ENCODE measurements around the gene FHOD3.
"Not testable (repeated sequence)": the region's sequence is repeated elsewhere in the genome, so short reads cannot be mapped to it uniquely, and the experiment has no call there.

The FHOD3 gene

GRCh38 chr18:36463516-36463915 is 166.0 kb downstream of the FHOD3 start:
- not testable (repeated sequence) for H3K27ac Mint-ChIP-seq, H3K4me1 Mint-ChIP-seq, DNase-seq, H3K4me3 Mint-ChIP-seq, ATAC-seq, H3K9me3 Mint-ChIP-seq
- peaks cover 19% of the 10 kb centered on the region for H3K27me3 Mint-ChIP-seq

GRCh38 chr18:36464126-36464651 is 166.7 kb downstream of the FHOD3 start:
- Mint-ChIP-seq H3K9me3 (no peaks in the 10 kb centered on the region), H3K4me1 (no peaks in the 10 kb centered on the region), H3K4me3 (no peak overlapping the region), H3K27ac (no peak overlapping the region), H3K27me3 (peaks cover 19% of the 10 kb centered on the region)
- ATAC-seq: no peak
- DNase-seq: no peak

GRCh38 chr18:36465276-36465675 is 167.8 kb downstream of the FHOD3 start:
- no peak overlapping the region for H3K27ac Mint-ChIP-seq
- ATAC-seq (no peak), DNase-seq (no peak)
- no peaks in the 10 kb centered on the region for H3K4me1 Mint-ChIP-seq
- H3K27me3 Mint-ChIP-seq: peaks cover 19% of the 10 kb centered on the region
- H3K4me3 Mint-ChIP-seq: no peak overlapping the region
- no peaks in the 10 kb centered on the region for H3K9me3 Mint-ChIP-seq

DNA sequence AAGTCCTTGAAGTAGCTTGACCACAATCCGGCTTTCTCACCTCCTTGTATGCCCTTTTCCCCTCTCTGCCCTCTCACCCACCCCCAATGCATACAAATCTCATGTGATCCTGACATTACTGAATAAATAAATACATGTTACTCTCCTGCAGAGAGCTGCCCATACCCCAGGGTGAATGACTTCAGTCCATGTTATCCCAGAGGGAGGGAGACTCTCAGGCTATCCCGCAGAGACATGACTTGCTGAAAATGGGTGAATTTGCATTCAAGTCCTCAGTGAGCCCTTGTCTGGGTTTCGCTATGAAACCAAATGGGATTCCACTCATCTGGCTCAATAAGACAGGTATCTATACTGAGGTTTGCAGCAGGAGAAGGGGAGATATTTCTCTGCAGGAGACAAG is 168.5 kb downstream of the FHOD3 start:
- no peaks in the 10 kb centered on the region for H3K4me1 Mint-ChIP-seq
- H3K27ac Mint-ChIP-seq: no peak overlapping the region
- H3K27me3 Mint-ChIP-seq: peaks cover 19% of the 10 kb centered on the region
- no peaks in the 10 kb centered on the region for H3K9me3 Mint-ChIP-seq
- no peak for ATAC-seq
- H3K4me3 Mint-ChIP-seq: no peak overlapping the region
- DNase-seq: no peak

GRCh38 chr18:36467614-36468013 is 170.1 kb downstream of the FHOD3 start:
- Mint-ChIP-seq H3K4me1 (no peaks in the 10 kb centered on the region), H3K27me3 (peaks cover 24% of the 10 kb centered on the region), H3K27ac (no peak overlapping the region), H3K9me3 (no peaks in the 10 kb centered on the region), H3K4me3 (no peak overlapping the region)
- ATAC-seq (peak; percentile 21), DNase-seq (no peak)

- no peaks in the 10 kb centered on the region for H3K9me3 Mint-ChIP-seq
- no peak for DNase-seq
- no peaks in the 10 kb centered on the region for H3K4me1 Mint-ChIP-seq
- H3K27me3 Mint-ChIP-seq: peaks cover 26% of the 10 kb centered on the region
- no peak overlapping the region for H3K4me3 Mint-ChIP-seq
- ATAC-seq: no peak
- H3K27ac Mint-ChIP-seq: no peak overlapping the region
Observed at GRCh38 chr18:36468161-36468560, 170.6 kb downstream of the FHOD3 start.

DNA sequence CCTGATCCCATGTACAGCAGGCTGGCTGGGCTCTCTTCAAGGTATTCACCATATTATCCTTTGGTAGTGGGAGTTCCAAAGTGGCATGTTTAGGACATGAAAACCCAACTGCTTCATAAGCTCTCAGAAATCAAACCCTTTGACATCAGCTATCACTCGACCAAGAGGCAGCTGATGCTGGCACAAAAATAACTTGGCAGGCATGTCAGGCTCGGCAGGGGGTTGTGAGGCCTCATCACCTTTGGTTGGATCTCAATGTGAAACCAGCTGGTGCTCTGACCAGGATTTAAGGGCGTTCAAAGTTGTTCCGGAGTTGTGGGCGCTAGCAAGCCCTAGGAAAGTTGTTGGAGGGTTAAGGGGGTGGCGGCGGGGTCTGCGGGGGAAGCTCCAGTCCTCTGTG is 171.9 kb downstream of the FHOD3 start:
- H3K27me3 Mint-ChIP-seq: peaks cover 36% of the 10 kb centered on the region
- no peak for DNase-seq
- no peak overlapping the region for H3K27ac Mint-ChIP-seq
- no peak overlapping the region for H3K4me3 Mint-ChIP-seq
- H3K4me1 Mint-ChIP-seq: no peaks in the 10 kb centered on the region
- no peaks in the 10 kb centered on the region for H3K9me3 Mint-ChIP-seq
- no peak for ATAC-seq

DNA sequence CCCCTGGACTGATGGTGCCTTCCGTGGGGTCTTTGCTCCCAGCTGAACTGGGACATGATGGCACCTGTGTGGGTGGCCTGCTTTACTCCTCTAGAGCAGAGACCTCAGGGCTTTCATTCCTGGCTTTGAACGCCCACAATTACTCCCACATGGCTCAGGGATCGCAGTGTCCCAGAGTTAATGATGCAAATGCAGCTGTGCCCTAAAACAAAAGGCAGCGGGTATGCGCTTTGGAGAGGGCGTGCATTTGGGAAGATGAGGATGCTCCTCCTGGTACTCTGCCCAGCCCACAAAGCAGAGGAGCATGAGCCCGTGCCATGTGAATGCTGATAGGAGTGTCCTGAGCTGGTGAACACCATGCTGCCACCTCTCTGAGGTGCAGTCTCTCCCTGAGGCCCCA is 173.4 kb downstream of the FHOD3 start:
- Mint-ChIP-seq H3K27me3 (peaks cover 34% of the 10 kb centered on the region), H3K27ac (no peak overlapping the region), H3K4me3 (no peak overlapping the region), H3K9me3 (no peaks in the 10 kb centered on the region), H3K4me1 (no peaks in the 10 kb centered on the region)
- ATAC-seq (no peak), DNase-seq (no peak)

DNA sequence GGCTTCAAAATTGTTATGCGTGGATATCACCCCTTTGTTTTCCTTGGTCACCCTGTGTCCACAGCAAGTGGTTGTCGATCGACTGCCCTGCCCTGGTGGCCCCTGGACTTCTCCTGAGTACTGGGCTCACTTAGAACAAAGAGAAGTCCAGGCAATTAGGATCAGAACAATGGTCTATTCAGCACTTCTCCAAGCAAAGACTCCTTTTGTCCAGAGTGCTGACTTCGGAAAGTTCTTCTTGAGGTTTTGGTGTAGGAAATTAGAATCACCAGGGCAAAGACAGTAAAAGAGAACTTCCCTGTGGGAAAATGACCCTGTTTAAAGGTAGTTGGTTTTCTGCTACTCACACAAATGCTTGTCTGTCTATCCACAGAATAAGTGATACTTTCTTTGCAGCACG is 173.9 kb downstream of the FHOD3 start:
- no peak overlapping the region for H3K27ac Mint-ChIP-seq
- H3K4me3 Mint-ChIP-seq: no peak overlapping the region
- peaks cover 34% of the 10 kb centered on the region for H3K27me3 Mint-ChIP-seq
- DNase-seq: no peak
- no peak for ATAC-seq
- no peaks in the 10 kb centered on the region for H3K9me3 Mint-ChIP-seq
- H3K4me1 Mint-ChIP-seq: no peaks in the 10 kb centered on the region

- DNase-seq: no peak
- no peak overlapping the region for H3K4me3 Mint-ChIP-seq
- H3K9me3 Mint-ChIP-seq: peaks cover 0 to 6% of the 10 kb centered on the region in 2 donors
Observed at GRCh38 chr18:36476433-36476832, 178.9 kb downstream of the FHOD3 start.

DNA sequence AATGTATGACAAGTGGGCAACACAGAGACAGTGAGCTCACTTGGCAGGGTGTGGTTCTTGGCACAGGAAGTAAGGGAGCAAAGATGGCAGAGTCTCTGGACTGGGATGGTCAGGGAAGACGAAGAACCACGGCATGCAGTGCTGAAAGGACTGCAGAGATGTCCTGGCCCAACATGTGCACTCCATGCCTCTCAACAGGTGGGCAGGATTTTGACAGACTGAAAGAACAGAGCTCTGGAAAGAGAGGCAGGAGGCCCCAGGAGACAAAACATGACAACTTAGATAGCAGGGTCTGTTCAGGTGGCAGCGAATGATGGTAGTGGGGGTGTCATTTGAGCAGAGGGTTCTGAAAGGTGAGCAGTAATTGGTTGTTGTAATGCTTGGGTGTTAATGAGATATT is 180.3 kb downstream of the FHOD3 start:
- DNase-seq (no peak), ATAC-seq (no peak)
- Mint-ChIP-seq H3K27me3 (peaks cover 40% of the 10 kb centered on the region), H3K4me1 (no peaks in the 10 kb centered on the region), H3K9me3 (peaks cover 0 to 6% of the 10 kb centered on the region in 2 donors), H3K27ac (no peak overlapping the region), H3K4me3 (no peak overlapping the region)

More at GRCh38 chr18:36476433-36476832, 178.9 kb downstream of the FHOD3 start:
- Mint-ChIP-seq H3K27me3 (peaks cover 45% of the 10 kb centered on the region), H3K27ac (peak overlapping the region in 1 of 2 donors; percentile 50), H3K4me1 (no peaks in the 10 kb centered on the region)
- no peak for ATAC-seq

DNA sequence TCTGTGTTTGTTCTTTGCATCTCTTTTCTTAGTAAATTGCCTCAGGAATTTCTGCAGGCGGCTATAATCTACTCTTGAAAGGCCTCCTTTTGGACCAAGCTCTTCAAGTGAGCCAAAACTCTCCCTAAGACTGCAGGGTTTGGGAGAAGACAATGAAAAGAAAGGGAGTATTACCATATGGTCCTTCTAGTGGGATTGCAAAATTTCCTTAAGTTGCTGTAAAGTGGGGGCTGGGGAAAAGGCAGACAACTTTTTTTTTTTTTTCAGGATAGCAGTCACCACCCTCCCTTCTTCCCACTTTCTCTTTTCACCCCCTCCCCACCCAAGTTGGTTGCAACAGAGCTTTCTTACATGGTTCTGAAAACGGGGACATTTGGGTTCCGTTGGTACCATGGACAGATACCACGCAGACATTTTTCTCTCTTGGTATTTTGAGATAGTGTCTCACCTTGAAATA is 183.7 kb downstream of the FHOD3 start:
- peaks cover 30% of the 10 kb centered on the region for H3K27me3 Mint-ChIP-seq
- peaks cover 0 to 6% of the 10 kb centered on the region in 2 donors for H3K9me3 Mint-ChIP-seq
- H3K4me1 Mint-ChIP-seq: no peaks in the 10 kb centered on the region
- ATAC-seq: no peak
- no peak overlapping the region for H3K27ac Mint-ChIP-seq
- DNase-seq: no peak
- H3K4me3 Mint-ChIP-seq: no peak overlapping the region

DNA sequence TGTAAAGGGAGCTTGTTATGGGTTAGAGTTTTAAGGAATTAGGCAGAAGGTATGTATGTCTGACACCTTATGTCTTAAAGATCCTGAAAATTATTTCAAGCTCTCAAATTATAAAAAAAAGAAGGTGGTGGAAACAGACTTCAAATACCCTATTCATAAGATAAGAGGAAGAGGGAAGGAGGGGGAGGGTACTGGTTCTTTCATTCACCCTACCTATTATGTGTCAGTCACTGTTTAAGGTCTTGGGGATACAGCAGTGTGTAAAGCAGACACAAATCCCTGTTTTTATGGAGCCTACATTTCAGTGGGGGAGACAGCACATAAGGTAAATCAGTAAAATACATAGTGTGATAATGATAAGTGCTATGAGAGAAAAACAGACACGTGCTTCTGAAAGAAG is 184.4 kb downstream of the FHOD3 start:
- no peak for DNase-seq
- Mint-ChIP-seq H3K4me1 (no peaks in the 10 kb centered on the region), H3K27me3 (peaks cover 23% of the 10 kb centered on the region), H3K9me3 (peaks cover 0 to 6% of the 10 kb centered on the region in 2 donors), H3K4me3 (no peak overlapping the region), H3K27ac (peak overlapping the region in 1 of 2 donors; percentile 5)
- no peak for ATAC-seq

- ATAC-seq: no peak
- Mint-ChIP-seq H3K27ac (no peak overlapping the region), H3K4me1 (no peaks in the 10 kb centered on the region), H3K4me3 (no peak overlapping the region), H3K9me3 (no peaks in the 10 kb centered on the region), H3K27me3 (peaks cover 26% of the 10 kb centered on the region)
- DNase-seq: no peak
Observed at GRCh38 chr18:36484591-36484990, 187.1 kb downstream of the FHOD3 start.

- Mint-ChIP-seq H3K9me3 (no peaks in the 10 kb centered on the region), H3K27me3 (peaks cover 31% of the 10 kb centered on the region), H3K4me3 (no peak overlapping the region), H3K4me1 (no peaks in the 10 kb centered on the region), H3K27ac (no peak overlapping the region)
- DNase-seq: no peak
- peak; percentile 23 for ATAC-seq
Observed at GRCh38 chr18:36485772-36486171, 188.3 kb downstream of the FHOD3 start.

DNA sequence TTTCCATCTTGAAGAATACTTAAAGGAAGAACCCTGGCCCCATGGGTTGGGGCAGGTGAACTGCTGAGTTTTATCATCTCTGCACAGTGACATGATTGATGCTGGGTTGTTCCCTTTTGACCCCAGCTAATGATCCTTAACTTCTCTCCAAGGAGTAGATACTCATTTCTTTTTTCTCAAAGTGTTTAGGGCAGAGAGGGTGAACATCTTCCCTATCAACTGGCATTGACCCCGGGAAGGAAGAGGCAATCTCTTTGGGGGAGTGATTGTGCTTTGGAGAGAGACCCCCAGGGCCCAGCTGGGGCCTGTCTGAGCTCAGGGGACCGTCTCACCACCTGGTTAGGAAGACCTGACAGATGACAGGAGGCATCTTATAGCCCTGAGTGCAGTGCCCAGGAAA is 190.6 kb downstream of the FHOD3 start:
- no peak for DNase-seq
- Mint-ChIP-seq H3K27me3 (peaks cover 35% of the 10 kb centered on the region), H3K27ac (no peak overlapping the region), H3K4me1 (no peaks in the 10 kb centered on the region), H3K9me3 (no peaks in the 10 kb centered on the region), H3K4me3 (no peak overlapping the region)
- ATAC-seq: no peak

- no peak for ATAC-seq
- Mint-ChIP-seq H3K27me3 (peaks cover 40% of the 10 kb centered on the region), H3K27ac (no peak overlapping the region), H3K4me1 (no peaks in the 10 kb centered on the region), H3K9me3 (no peaks in the 10 kb centered on the region), H3K4me3 (no peak overlapping the region)
- DNase-seq: no peak
Observed at GRCh38 chr18:36490897-36491296, 193.4 kb downstream of the FHOD3 start.

All from stimulated activated naive CD8-positive, alpha-beta T cell treated with anti-CD3 and anti-CD28 coated beads, Interleukin-15, amount 100 ng/mL, for 72 hours (primary cell).